ENCODE data around the gene PIEZO2. TPM values are rescaled to one million over a fixed set of nuclear protein-coding genes. Genes with fewer than 3 reads are reported as not detected.

The PIEZO2 gene
- total RNA-seq, 1 donor from 2014 or later = 41.2 TPM

DNA sequence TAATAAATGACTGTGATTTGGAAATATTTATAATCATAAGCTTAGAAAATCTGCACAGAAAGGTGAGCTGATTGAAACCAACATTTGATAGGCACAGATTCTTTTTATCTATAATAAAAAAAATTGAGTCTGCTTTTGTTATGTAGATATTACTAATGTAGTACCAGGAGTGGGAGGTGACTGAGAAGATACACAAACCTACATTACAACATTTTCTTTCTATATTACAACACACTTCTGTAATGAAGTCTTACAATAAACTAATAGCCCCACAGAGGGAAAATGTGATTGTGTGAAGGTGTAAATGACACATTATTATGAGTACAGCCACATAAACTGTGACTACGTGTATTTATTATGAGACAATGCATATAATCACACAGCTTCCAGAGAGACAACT is 241.6 kb downstream of the PIEZO2 start:
- H3K27ac ChIP-seq (ENCODE audit: low read depth, low read length) = no peak overlapping the region
- H3K4me1 ChIP-seq (ENCODE audit: control insufficient read depth in 3 of 3, insufficient read depth in 3 of 3, low read length in 3 of 3) = no peaks in the 10 kb centered on the region
- H3K36me3 ChIP-seq (ENCODE audit: control insufficient read depth in 3 of 3, insufficient read depth in 3 of 3, low read length in 3 of 3) = no peaks in the 10 kb centered on the region
- no peak overlapping the region for H3K4me3 ChIP-seq (ENCODE audit: low read length in 3 of 3)
- no peak overlapping the region for H3K9ac ChIP-seq (ENCODE audit: low read depth in 1 of 3, low read length in 3 of 3)
- H3K9me3 ChIP-seq (ENCODE audit: control insufficient read depth in 3 of 3, low read length in 3 of 3) = no peaks in the 10 kb centered on the region
- no peaks in the 10 kb centered on the region for H3K27me3 ChIP-seq (ENCODE audit: control insufficient read depth in 3 of 3, insufficient read depth in 3 of 3, low read length in 3 of 3)

DNA sequence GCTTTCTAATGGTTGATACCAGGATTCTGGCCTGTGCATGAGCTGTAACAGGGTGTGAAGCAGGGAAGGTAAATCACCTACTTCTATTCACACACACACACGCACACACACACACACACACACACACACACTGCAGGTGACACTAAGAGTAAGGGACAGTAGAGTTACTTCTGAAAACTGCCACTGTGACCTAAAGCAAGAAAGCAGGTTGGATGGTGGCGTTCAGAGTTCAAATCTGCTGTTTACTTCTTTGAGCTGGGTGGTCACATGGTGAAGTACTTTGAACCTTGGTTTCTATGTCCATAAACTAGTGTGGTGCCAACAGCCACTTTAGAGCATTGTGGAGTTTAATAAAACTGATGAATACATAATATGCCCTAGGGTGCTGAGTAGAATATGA is 248.0 kb downstream of the PIEZO2 start:
- Histone ChIP-seq H3K36me3 (ENCODE audit: control insufficient read depth in 3 of 3, insufficient read depth in 3 of 3, low read length in 3 of 3) (no peaks in the 10 kb centered on the region), H3K4me3 (ENCODE audit: low read length in 3 of 3) (no peak overlapping the region), H3K27ac (ENCODE audit: low read depth, low read length) (no peak overlapping the region), H3K9ac (ENCODE audit: low read depth in 1 of 3, low read length in 3 of 3) (no peak overlapping the region), H3K9me3 (ENCODE audit: control insufficient read depth in 3 of 3, low read length in 3 of 3) (no peaks in the 10 kb centered on the region), H3K4me1 (ENCODE audit: control insufficient read depth in 3 of 3, insufficient read depth in 3 of 3, low read length in 3 of 3) (no peaks in the 10 kb centered on the region), H3K27me3 (ENCODE audit: control insufficient read depth in 3 of 3, insufficient read depth in 3 of 3, low read length in 3 of 3) (no peaks in the 10 kb centered on the region)

DNA sequence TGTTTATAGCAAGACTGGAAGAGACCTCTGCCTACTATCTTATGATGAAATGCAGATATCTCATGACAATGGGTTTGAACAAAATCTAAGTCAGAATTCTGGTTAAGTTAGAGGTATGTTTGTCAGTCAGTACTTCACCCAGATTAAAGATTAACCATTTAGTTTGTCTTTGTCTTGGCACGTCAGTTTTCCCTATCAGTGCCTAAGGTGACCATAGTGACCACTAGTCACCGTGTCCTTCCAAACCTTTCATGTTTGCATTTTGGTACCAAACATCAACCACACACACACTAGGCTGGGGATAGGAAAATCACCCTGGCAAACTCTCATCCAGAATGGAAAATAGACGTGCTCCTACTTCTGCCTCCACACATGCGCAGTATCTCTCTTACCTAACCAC is 248.9 kb downstream of the PIEZO2 start:
- H3K4me3 ChIP-seq (ENCODE audit: low read length in 3 of 3) = no peak overlapping the region
- H3K27ac ChIP-seq (ENCODE audit: low read depth, low read length) = no peak overlapping the region
- H3K36me3 ChIP-seq (ENCODE audit: control insufficient read depth in 3 of 3, insufficient read depth in 3 of 3, low read length in 3 of 3) = no peaks in the 10 kb centered on the region
- no peak overlapping the region for H3K9ac ChIP-seq (ENCODE audit: low read depth in 1 of 3, low read length in 3 of 3)
- no peaks in the 10 kb centered on the region for H3K27me3 ChIP-seq (ENCODE audit: control insufficient read depth in 3 of 3, insufficient read depth in 3 of 3, low read length in 3 of 3)
- no peaks in the 10 kb centered on the region for H3K9me3 ChIP-seq (ENCODE audit: control insufficient read depth in 3 of 3, low read length in 3 of 3)
- H3K4me1 ChIP-seq (ENCODE audit: control insufficient read depth in 3 of 3, insufficient read depth in 3 of 3, low read length in 3 of 3) = no peaks in the 10 kb centered on the region

DNA sequence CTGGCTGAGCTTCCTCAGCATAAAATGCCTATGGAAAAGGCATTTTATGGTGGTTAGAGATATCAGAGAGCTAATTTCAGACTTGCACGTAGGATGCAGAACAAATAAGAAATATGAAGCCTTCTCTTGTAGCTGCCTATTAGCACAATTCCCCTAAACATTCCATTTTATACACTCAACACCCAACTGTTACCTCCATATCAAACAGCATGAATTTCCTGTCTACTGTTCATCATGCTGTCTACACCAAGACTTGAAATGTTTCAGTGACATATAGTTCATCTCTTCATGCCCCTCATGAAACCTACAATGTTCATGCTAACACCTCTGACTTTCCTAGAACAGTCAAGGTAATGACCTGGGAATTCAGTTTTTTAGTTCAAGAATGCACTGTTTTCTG is 249.9 kb downstream of the PIEZO2 start:
- no peaks in the 10 kb centered on the region for H3K27me3 ChIP-seq (ENCODE audit: control insufficient read depth in 3 of 3, insufficient read depth in 3 of 3, low read length in 3 of 3)
- H3K36me3 ChIP-seq (ENCODE audit: control insufficient read depth in 3 of 3, insufficient read depth in 3 of 3, low read length in 3 of 3) = no peaks in the 10 kb centered on the region
- H3K27ac ChIP-seq (ENCODE audit: low read depth, low read length) = no peak overlapping the region
- no peaks in the 10 kb centered on the region for H3K9me3 ChIP-seq (ENCODE audit: control insufficient read depth in 3 of 3, low read length in 3 of 3)
- H3K9ac ChIP-seq (ENCODE audit: low read depth in 1 of 3, low read length in 3 of 3) = no peak overlapping the region
- H3K4me1 ChIP-seq (ENCODE audit: control insufficient read depth in 3 of 3, insufficient read depth in 3 of 3, low read length in 3 of 3) = no peaks in the 10 kb centered on the region
- no peak overlapping the region for H3K4me3 ChIP-seq (ENCODE audit: low read length in 3 of 3)

DNA sequence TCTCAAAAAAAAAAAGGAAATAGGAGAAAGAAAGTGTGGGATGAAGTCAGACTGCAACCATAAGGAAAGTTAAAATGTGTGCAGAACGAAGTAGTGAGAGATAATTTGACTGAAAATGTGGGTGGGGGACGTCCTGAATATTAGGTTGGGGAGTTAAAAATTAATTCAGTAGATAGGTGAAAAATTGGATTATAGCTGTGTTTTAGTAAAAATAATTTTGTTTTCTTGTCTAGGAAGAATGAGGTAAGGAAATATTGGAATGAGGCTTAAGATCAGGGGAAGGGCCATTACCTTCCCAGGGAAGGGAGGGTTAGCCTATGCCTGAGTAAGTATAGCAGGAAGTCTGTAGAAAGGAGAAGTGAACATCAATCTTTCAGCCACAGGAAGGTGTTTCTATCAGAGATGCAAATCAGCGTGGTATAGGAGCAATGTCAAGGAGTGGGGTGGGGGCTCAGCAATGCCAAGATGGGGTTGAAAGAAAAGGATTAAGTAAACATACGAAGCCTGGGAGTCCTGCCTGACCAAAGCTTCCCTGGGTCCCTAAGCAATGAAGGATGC is 250.9 kb downstream of the PIEZO2 start:
- H3K27me3 ChIP-seq (ENCODE audit: control insufficient read depth in 3 of 3, insufficient read depth in 3 of 3, low read length in 3 of 3) = peaks cover 0 to 3% (median 0%) of the 10 kb centered on the region in 3 donors
- no peak overlapping the region for H3K27ac ChIP-seq (ENCODE audit: low read depth, low read length)
- no peak overlapping the region for H3K4me3 ChIP-seq (ENCODE audit: low read length in 3 of 3)
- H3K36me3 ChIP-seq (ENCODE audit: control insufficient read depth in 3 of 3, insufficient read depth in 3 of 3, low read length in 3 of 3) = no peaks in the 10 kb centered on the region
- H3K9ac ChIP-seq (ENCODE audit: low read depth in 1 of 3, low read length in 3 of 3) = no peak overlapping the region
- no peaks in the 10 kb centered on the region for H3K9me3 ChIP-seq (ENCODE audit: control insufficient read depth in 3 of 3, low read length in 3 of 3)
- H3K4me1 ChIP-seq (ENCODE audit: control insufficient read depth in 3 of 3, insufficient read depth in 3 of 3, low read length in 3 of 3) = no peaks in the 10 kb centered on the region

DNA sequence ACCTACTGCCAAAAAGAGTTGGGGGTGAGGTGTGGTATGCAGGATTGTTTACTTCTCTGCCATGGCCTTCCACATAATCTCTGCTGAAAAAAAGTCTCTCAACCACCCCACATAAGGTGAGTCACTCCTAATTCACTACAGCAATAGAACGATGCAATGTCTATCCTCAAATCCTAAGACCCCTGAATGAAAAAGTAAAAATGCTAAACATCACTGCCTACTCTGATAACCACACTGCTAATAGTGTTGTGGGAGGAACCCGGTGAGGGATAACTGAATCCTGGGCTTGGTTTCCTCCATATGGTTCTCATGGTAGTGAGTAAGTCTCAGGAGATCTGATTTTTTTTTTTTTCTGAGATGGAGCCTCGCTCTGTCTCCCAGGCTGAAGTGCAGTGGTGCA is 252.5 kb downstream of the PIEZO2 start:
- Histone ChIP-seq H3K9ac (ENCODE audit: low read depth in 1 of 3, low read length in 3 of 3) (no peak overlapping the region), H3K36me3 (ENCODE audit: control insufficient read depth in 3 of 3, insufficient read depth in 3 of 3, low read length in 3 of 3) (no peaks in the 10 kb centered on the region), H3K4me3 (ENCODE audit: low read length in 3 of 3) (no peak overlapping the region), H3K27me3 (ENCODE audit: control insufficient read depth in 3 of 3, insufficient read depth in 3 of 3, low read length in 3 of 3) (peaks cover 0 to 3% (median 0%) of the 10 kb centered on the region in 3 donors), H3K4me1 (ENCODE audit: control insufficient read depth in 3 of 3, insufficient read depth in 3 of 3, low read length in 3 of 3) (no peaks in the 10 kb centered on the region), H3K27ac (ENCODE audit: low read depth, low read length) (no peak overlapping the region), H3K9me3 (ENCODE audit: control insufficient read depth in 3 of 3, low read length in 3 of 3) (no peaks in the 10 kb centered on the region)

DNA sequence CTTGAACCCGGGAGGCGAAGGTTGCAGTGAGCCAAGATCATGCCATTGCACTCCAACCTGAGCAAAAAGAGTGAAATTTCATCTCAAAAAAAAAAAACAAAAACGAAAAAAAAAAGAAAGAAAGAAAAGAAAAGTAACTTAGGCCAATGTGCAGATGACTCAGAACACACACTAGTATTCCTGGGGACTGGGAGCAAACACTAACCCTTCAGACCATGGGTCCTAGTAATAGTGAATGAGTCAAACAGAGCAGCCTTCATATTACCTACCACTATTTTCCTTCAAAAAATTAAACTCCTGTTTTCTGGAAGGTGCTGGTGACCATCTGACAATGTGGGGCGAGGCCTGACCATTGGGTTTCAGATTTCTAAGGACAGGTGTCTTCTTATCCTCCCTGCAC is 253.4 kb downstream of the PIEZO2 start:
- H3K4me3 ChIP-seq (ENCODE audit: low read length in 3 of 3) = no peak overlapping the region
- H3K27me3 ChIP-seq (ENCODE audit: control insufficient read depth in 3 of 3, insufficient read depth in 3 of 3, low read length in 3 of 3) = peaks cover 0 to 3% (median 0%) of the 10 kb centered on the region in 3 donors
- no peak overlapping the region for H3K9ac ChIP-seq (ENCODE audit: low read depth in 1 of 3, low read length in 3 of 3)
- no peak overlapping the region for H3K27ac ChIP-seq (ENCODE audit: low read depth, low read length)
- H3K4me1 ChIP-seq (ENCODE audit: control insufficient read depth in 3 of 3, insufficient read depth in 3 of 3, low read length in 3 of 3) = no peaks in the 10 kb centered on the region
- H3K36me3 ChIP-seq (ENCODE audit: control insufficient read depth in 3 of 3, insufficient read depth in 3 of 3, low read length in 3 of 3) = no peaks in the 10 kb centered on the region
- H3K9me3 ChIP-seq (ENCODE audit: control insufficient read depth in 3 of 3, low read length in 3 of 3) = no peaks in the 10 kb centered on the region

DNA sequence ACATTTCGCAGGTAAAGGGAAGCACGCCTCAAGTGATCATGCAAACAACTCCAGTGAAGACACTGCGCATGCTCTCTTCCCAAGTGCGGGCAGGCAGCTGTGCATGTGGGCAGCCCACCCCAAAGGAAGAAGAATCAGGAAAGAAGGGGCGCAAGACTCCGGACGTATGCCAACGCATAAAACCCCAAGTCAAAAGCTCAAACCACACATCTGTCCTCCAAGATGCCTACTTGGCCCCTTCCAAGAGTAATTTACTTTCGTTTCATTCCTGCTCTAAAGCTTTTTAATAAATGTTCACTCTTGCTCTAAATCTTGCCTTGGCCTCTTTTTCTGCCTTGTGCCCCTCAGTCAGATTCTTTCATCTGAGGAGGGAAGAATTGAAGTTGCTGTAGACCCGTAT is 254.9 kb downstream of the PIEZO2 start:
- Histone ChIP-seq H3K27ac (ENCODE audit: low read depth, low read length) (no peak overlapping the region), H3K4me1 (ENCODE audit: control insufficient read depth in 3 of 3, insufficient read depth in 3 of 3, low read length in 3 of 3) (no peaks in the 10 kb centered on the region), H3K9me3 (ENCODE audit: control insufficient read depth in 3 of 3, low read length in 3 of 3) (no peaks in the 10 kb centered on the region), H3K36me3 (ENCODE audit: control insufficient read depth in 3 of 3, insufficient read depth in 3 of 3, low read length in 3 of 3) (no peaks in the 10 kb centered on the region), H3K4me3 (ENCODE audit: low read length in 3 of 3) (no peak overlapping the region), H3K9ac (ENCODE audit: low read depth in 1 of 3, low read length in 3 of 3) (no peak overlapping the region), H3K27me3 (ENCODE audit: control insufficient read depth in 3 of 3, insufficient read depth in 3 of 3, low read length in 3 of 3) (peaks cover 0 to 3% (median 0%) of the 10 kb centered on the region in 3 donors)

DNA sequence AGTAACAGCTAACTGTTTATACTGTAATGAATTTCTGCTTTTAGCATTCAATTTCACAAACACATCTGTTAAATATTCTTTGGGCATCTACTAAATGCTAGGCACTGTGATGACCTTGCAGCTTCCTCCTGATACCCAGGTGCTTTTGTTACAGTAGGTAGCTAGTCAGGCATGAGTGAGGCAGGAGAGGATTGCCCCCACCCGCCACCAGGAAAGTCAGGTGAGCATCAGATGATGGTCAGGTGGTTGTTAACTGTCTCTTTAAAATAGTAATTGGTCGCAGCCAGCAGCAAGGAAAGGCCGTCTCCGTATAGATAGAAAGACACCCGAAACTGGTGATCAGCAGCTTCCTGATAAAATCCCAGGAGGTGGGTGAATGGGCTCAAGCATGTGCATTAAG is 255.6 kb downstream of the PIEZO2 start:
- H3K36me3 ChIP-seq (ENCODE audit: control insufficient read depth in 3 of 3, insufficient read depth in 3 of 3, low read length in 3 of 3) = no peaks in the 10 kb centered on the region
- H3K27ac ChIP-seq (ENCODE audit: low read depth, low read length) = no peak overlapping the region
- no peak overlapping the region for H3K4me3 ChIP-seq (ENCODE audit: low read length in 3 of 3)
- H3K4me1 ChIP-seq (ENCODE audit: control insufficient read depth in 3 of 3, insufficient read depth in 3 of 3, low read length in 3 of 3) = no peaks in the 10 kb centered on the region
- peaks cover 0 to 3% (median 0%) of the 10 kb centered on the region in 3 donors for H3K27me3 ChIP-seq (ENCODE audit: control insufficient read depth in 3 of 3, insufficient read depth in 3 of 3, low read length in 3 of 3)
- H3K9ac ChIP-seq (ENCODE audit: low read depth in 1 of 3, low read length in 3 of 3) = no peak overlapping the region
- no peaks in the 10 kb centered on the region for H3K9me3 ChIP-seq (ENCODE audit: control insufficient read depth in 3 of 3, low read length in 3 of 3)

DNA sequence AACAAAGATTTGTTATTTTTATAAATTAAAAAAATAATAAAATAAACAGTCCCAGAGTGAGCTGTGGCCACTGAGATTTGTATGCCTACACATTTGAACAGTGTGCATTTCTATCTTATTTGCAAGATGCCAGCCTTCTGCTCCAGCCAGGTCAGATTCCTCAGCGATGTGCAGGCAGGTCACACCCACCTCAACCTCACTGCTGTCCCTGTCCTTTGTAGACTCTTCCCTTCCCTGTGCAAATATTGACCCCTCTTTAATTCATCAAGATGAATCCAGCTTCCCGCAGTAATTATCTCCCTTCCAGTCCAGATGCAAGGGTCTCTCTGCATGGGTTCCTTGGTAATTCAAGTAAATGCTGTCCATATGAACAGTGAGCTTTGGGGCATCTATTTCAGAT is 256.2 kb downstream of the PIEZO2 start:
- no peaks in the 10 kb centered on the region for H3K4me1 ChIP-seq (ENCODE audit: control insufficient read depth in 3 of 3, insufficient read depth in 3 of 3, low read length in 3 of 3)
- H3K36me3 ChIP-seq (ENCODE audit: control insufficient read depth in 3 of 3, insufficient read depth in 3 of 3, low read length in 3 of 3) = no peaks in the 10 kb centered on the region
- no peak overlapping the region for H3K27ac ChIP-seq (ENCODE audit: low read depth, low read length)
- H3K9me3 ChIP-seq (ENCODE audit: control insufficient read depth in 3 of 3, low read length in 3 of 3) = no peaks in the 10 kb centered on the region
- H3K27me3 ChIP-seq (ENCODE audit: control insufficient read depth in 3 of 3, insufficient read depth in 3 of 3, low read length in 3 of 3) = peaks cover 0 to 3% (median 0%) of the 10 kb centered on the region in 3 donors
- H3K9ac ChIP-seq (ENCODE audit: low read depth in 1 of 3, low read length in 3 of 3) = no peak overlapping the region
- H3K4me3 ChIP-seq (ENCODE audit: low read length in 3 of 3) = no peak overlapping the region

DNA sequence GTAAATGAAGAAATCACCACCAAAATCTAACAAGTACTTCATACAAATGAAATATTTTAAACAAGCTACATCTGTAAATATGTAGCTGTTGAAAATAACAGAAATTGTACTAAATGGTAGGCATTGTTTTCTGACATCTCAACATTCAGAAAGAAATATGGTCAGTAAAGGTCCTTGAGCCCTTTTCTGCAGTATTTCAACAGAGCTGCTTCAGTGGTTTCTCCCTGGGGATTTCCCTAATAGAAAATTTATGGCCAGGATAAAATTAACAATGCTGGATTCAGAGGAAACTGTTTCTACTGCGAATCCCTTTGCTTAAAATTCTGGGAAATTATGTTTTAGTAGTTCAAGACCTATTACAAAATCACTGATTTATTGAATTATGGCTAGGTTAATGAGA is 256.6 kb downstream of the PIEZO2 start:
- no peaks in the 10 kb centered on the region for H3K4me1 ChIP-seq (ENCODE audit: control insufficient read depth in 3 of 3, insufficient read depth in 3 of 3, low read length in 3 of 3)
- no peak overlapping the region for H3K9ac ChIP-seq (ENCODE audit: low read depth in 1 of 3, low read length in 3 of 3)
- H3K9me3 ChIP-seq (ENCODE audit: control insufficient read depth in 3 of 3, low read length in 3 of 3) = no peaks in the 10 kb centered on the region
- no peak overlapping the region for H3K27ac ChIP-seq (ENCODE audit: low read depth, low read length)
- no peak overlapping the region for H3K4me3 ChIP-seq (ENCODE audit: low read length in 3 of 3)
- H3K36me3 ChIP-seq (ENCODE audit: control insufficient read depth in 3 of 3, insufficient read depth in 3 of 3, low read length in 3 of 3) = no peaks in the 10 kb centered on the region
- H3K27me3 ChIP-seq (ENCODE audit: control insufficient read depth in 3 of 3, insufficient read depth in 3 of 3, low read length in 3 of 3) = peaks cover 0 to 3% (median 0%) of the 10 kb centered on the region in 3 donors
